HepG2 (cell line): ENCODE measurements around the gene TMCC1.

Experiments used
- ATF3 ChIP-seq: sonication (generic); formaldehyde crosslinking; IDR thresholded peaks from 2 replicates; pipeline ENCODE4 v1.4.0; 2020; ENCODE audit warnings: missing genetic modification reagents
- CTCF ChIP-seq: sonication (generic); formaldehyde crosslinking; IDR thresholded peaks from 2 replicates; pipeline ENCODE4 v1.5.0; 2020; ENCODE audit warnings: mild to moderate bottlenecking, missing genetic modification reagents, moderate library complexity
- FLYWCH1 ChIP-seq: sonication (generic); formaldehyde crosslinking; IDR thresholded peaks from 2 replicates; pipeline ENCODE4 v1.8.1; 2023; ENCODE audit warnings: mild to moderate bottlenecking, missing genetic modification reagents
- HNRNPUL1 ChIP-seq: fragments of 200-400 bp; formaldehyde crosslinking; IDR thresholded peaks from 2 replicates; pipeline ENCODE4 v1.6.1; 2017; ENCODE audit warnings: low read depth, mild to moderate bottlenecking, low read length, moderate library complexity
- POLR2AphosphoS5 ChIP-seq: IDR thresholded peaks from 2 replicates; pipeline ENCODE4 v1.6.1; 2012; ENCODE audit warnings: low read depth, low read length
- ZBTB26 ChIP-seq: IDR thresholded peaks from 2 replicates; pipeline ENCODE4 v1.6.1; 2016; ENCODE audit warnings: missing compliant biosample characterization, missing genetic modification reagents, borderline replicate concordance
- ZNF329 ChIP-seq: sonication (generic); formaldehyde crosslinking; IDR thresholded peaks from 2 replicates; pipeline ENCODE4 v1.9.0; 2021; ENCODE audit warnings: low read depth, mild to moderate bottlenecking, missing genetic modification reagents

- TF ChIP-seq HNRNPUL1 (no peak), ZNF329 (no peak), POLR2AphosphoS5 (no peak), ATF3 (CRISPR knock-in tag) (no peak; the same call in 1 of the 2 replicates), ZBTB26 (CRISPR knock-in tag) (no peak), CTCF (no peak), FLYWCH1 (CRISPR knock-in tag) (no peak)
These were observed 276.8 kb downstream of the TMCC1 start for GRCh38 chr3:129616713-129617112.
